HepG2 (cell line): Measurements from ENCODE around the gene AIFM1. TPM values are rescaled to one million over a fixed set of nuclear protein-coding genes. Genes with fewer than 3 reads are reported as not detected.

Source experiments
- GMEB1 ChIP-seq: sonication (generic); formaldehyde crosslinking; IDR thresholded peaks from 2 replicates; pipeline ENCODE4 v1.5.1; 2020; ENCODE audit warnings: missing genetic modification reagents, mild to moderate bottlenecking, borderline replicate concordance
- HNF1A ChIP-seq, 2 experiments: sonication (generic) in 1 of 2; formaldehyde crosslinking in 1 of 2; IDR thresholded peaks; 2 replicates each; pipeline versions ENCODE4 v1.4.0 to v1.6.1; 2016 to 2020; ENCODE audit warnings: borderline replicate concordance in 1 of 2, low read depth in 1 of 2, mild to moderate bottlenecking in 1 of 2, missing genetic modification reagents in 1 of 2
- MIER3 ChIP-seq: IDR thresholded peaks from 2 replicates; pipeline ENCODE4 v1.6.1; 2016; ENCODE audit warnings: missing compliant biosample characterization, borderline replicate concordance
- NR2F2 ChIP-seq: IDR thresholded peaks from 2 replicates; pipeline ENCODE4 v1.6.1; 2012; ENCODE audit warnings: low read depth, inconsistent platforms, borderline replicate concordance
- SALL2 ChIP-seq: sonication (generic); formaldehyde crosslinking; IDR thresholded peaks from 2 replicates; pipeline ENCODE4 v1.8.1; 2023; ENCODE audit warnings: mild to moderate bottlenecking, missing genetic modification reagents, inconsistent platforms
- STAT6 ChIP-seq: sonication (generic); formaldehyde crosslinking; IDR thresholded peaks from 2 replicates; pipeline ENCODE4 v1.4.0; 2020; ENCODE audit warnings: missing genetic modification reagents, mild to moderate bottlenecking, borderline replicate concordance
- ZNF18 ChIP-seq: sonication (generic); formaldehyde crosslinking; IDR thresholded peaks from 2 replicates; pipeline ENCODE4 v1.8.0; 2022; ENCODE audit warnings: mild to moderate bottlenecking, missing genetic modification reagents; ENCODE audit not compliant: insufficient replicate concordance
- ZNF576 ChIP-seq: sonication (generic); formaldehyde crosslinking; IDR thresholded peaks from 2 replicates; pipeline ENCODE4 v1.4.0; 2020; ENCODE audit warnings: mild to moderate bottlenecking, missing genetic modification reagents
- polyA plus RNA-seq, 8 experiments: library from polyadenylated mRNA; depleted of rRNA in 3 of 8; stranded (reverse) in 7 of 8; unstranded in 1 of 8; fragments of >200 nt; fragmentation: Illumina TruSeq in 4 of 8; extraction: Trizol in 4 of 8; gene quantifications; 2 replicates each; pipeline versions ENCODE4 v1.2.1 to v1.2.3, GENCODE V29; 2011 to 2016; ENCODE audit warnings: low read depth in 4 of 8, missing spikeins in 1 of 8, mixed read lengths in 1 of 8; ENCODE audit not compliant: insufficient read depth in 1 of 8
- total RNA-seq, 5 experiments: library from RNA; depleted of rRNA; stranded (reverse); fragments of >200 nt; fragmentation: Illumina TruSeq; extraction: Trizol; gene quantifications; 2 replicates each; pipeline ENCODE4 v1.2.3, GENCODE V29; 2016; ENCODE audit warnings: low read depth in 1 of 5

The AIFM1 gene
- total and polyA plus RNA-seq, 2 of the 13 experiments (the other 11 are each of a cell fraction or from before 2014, with no cell fraction given): 42.8 to 46.9 TPM

GRCh38 chrX:130165703-130166502 is at the start of gene AIFM1 (continued):
- no peak for TF ChIP-seq ZNF18 (CRISPR knock-in tag)
- no peak for TF ChIP-seq SALL2
- no peak for TF ChIP-seq STAT6 (CRISPR knock-in tag)
- TF ChIP-seq ZNF576 (CRISPR knock-in tag): no peak
- TF ChIP-seq NR2F2: no peak
- 0 out of 2 replicates have a peak, but pooled peaks have one; percentile 26 for TF ChIP-seq HNF1A (IDR thresholded peaks at IDR 0.05; ENCODE audit: low read depth)
- TF ChIP-seq HNF1A (CRISPR knock-in tag; IDR thresholded peaks at IDR 0.05; ENCODE audit: borderline replicate concordance): no peak
- no peak for TF ChIP-seq MIER3 (CRISPR knock-in tag)
- peak; percentile 67; the same call in 1 of the 2 replicates for TF ChIP-seq GMEB1 (CRISPR knock-in tag)
